GM23248 (cell line): ENCODE results near the gene IPO11. TPM values are rescaled to one million over a fixed set of nuclear protein-coding genes. Genes with fewer than 3 reads are reported as not detected.

Source experiments
- DNase-seq: peaks from one replicate; pipeline ENCODE4 v3.0.0-alpha.2; 2015
- H2AFZ ChIP-seq: fragments of 200-600 bp; sonication (generic); 2 replicates; pipeline ENCODE4 v1.6.1; 2016; ENCODE audit warnings: antibody characterized with exemption
- H3F3A ChIP-seq: fragments of 200-600 bp; sonication (generic); 2 replicates; pipeline ENCODE4 v1.6.1; 2016; ENCODE audit warnings: mild to moderate bottlenecking, antibody characterized with exemption, mixed run types; ENCODE audit not compliant: insufficient read depth
- H3K27ac ChIP-seq: fragments of 200-600 bp; sonication (generic); 2 replicates; pipeline ENCODE4 v1.5.1; 2016; ENCODE audit warnings: mild to moderate bottlenecking
- H3K27me3 ChIP-seq: fragments of 200-600 bp; sonication (generic); replicated peaks from 2 replicates; pipeline ENCODE4 v1.6.1; 2016; ENCODE audit warnings: mild to moderate bottlenecking; ENCODE audit not compliant: insufficient read depth
- H3K36me3 ChIP-seq: fragments of 200-600 bp; sonication (generic); 2 replicates; pipeline ENCODE4 v1.6.1; 2016; ENCODE audit warnings: low read depth, mild to moderate bottlenecking
- H3K4me1 ChIP-seq: fragments of 200-600 bp; sonication (generic); 2 replicates; pipeline ENCODE4 v1.6.1; 2016; ENCODE audit warnings: mild to moderate bottlenecking; ENCODE audit not compliant: insufficient read depth
- H3K4me2 ChIP-seq: fragments of 200-600 bp; sonication (generic); one replicate; pipeline ENCODE4 v1.6.1; 2016; ENCODE audit warnings: mild to moderate bottlenecking; ENCODE audit not compliant: unreplicated experiment
- H3K4me3 ChIP-seq: fragments of 200-600 bp; sonication (generic); 2 replicates; pipeline ENCODE4 v1.5.1; 2016; ENCODE audit warnings: mild to moderate bottlenecking
- H3K79me2 ChIP-seq: fragments of 200-600 bp; sonication (generic); 2 replicates; pipeline ENCODE4 v1.6.1; 2016; ENCODE audit warnings: mild to moderate bottlenecking; ENCODE audit not compliant: insufficient read depth
- H3K9ac ChIP-seq: fragments of 200-600 bp; sonication (generic); 2 replicates; pipeline ENCODE4 v1.6.1; 2016; ENCODE audit warnings: mild to moderate bottlenecking
- H3K9me2 ChIP-seq: fragments of 200-600 bp; sonication (generic); 2 replicates; pipeline ENCODE4 v1.6.1; 2016; ENCODE audit warnings: mixed run types, mild to moderate bottlenecking, moderate library complexity; ENCODE audit not compliant: insufficient read depth
- H3K9me3 ChIP-seq: fragments of 200-600 bp; sonication (generic); one replicate; pipeline ENCODE4 v1.6.1; 2017; ENCODE audit warnings: low read depth
- H4K20me1 ChIP-seq: fragments of 200-600 bp; sonication (generic); 2 replicates; pipeline ENCODE4 v1.6.0; 2016; ENCODE audit not compliant: insufficient read depth
- EZH2 ChIP-seq: fragments of 200-600 bp; sonication (generic); IDR thresholded peaks from 2 replicates; pipeline ENCODE4 v1.6.1; 2018; ENCODE audit warnings: antibody characterized with exemption, mild to moderate bottlenecking; ENCODE audit not compliant: insufficient read depth, poor library complexity, severe bottlenecking
- EZH2phosphoT487 ChIP-seq: fragments of 200-600 bp; sonication (generic); IDR thresholded peaks from 2 replicates; pipeline ENCODE4 v1.6.1; 2018; ENCODE audit warnings: antibody characterized with exemption, moderate library complexity, mild to moderate bottlenecking, low read depth; ENCODE audit not compliant: insufficient read depth
- WGBS, 2 experiments: methylation state at CpG; one replicate each; pipeline ENCODE4 v1.1.6; 2015 to 2017; ENCODE audit warnings: low lambda C conversion rate in 2 of 2, low coverage in 1 of 2; ENCODE audit errors: missing lambda C conversion rate in 2 of 2; 5-methylcytosine and 5-hydroxymethylcytosine counted together
- in situ Hi-C: fragments of 300-500 bp; cut with MboI; formaldehyde crosslinking; loops from 2 replicates; pipeline ENCODE4 v1.15.0; 2020
- polyA plus RNA-seq: library from polyadenylated mRNA; unstranded; fragments of >200 nt; fragmentation: Nextera tagmentation; extraction: Ambion mirVana; gene quantifications from 2 replicates; pipeline ENCODE4 v1.2.1, GENCODE V29; 2016
- total RNA-seq: library from RNA; depleted of rRNA; stranded (reverse); fragments of >200 nt; shearing (Covaris generic); gene quantifications from 2 replicates; pipeline ENCODE4 v1.2.3, GENCODE V29; 2014

Gene IPO11
- total and polyA plus RNA-seq, 2 experiments from 2014 or later: 19.9 to 26.5 TPM

DNA sequence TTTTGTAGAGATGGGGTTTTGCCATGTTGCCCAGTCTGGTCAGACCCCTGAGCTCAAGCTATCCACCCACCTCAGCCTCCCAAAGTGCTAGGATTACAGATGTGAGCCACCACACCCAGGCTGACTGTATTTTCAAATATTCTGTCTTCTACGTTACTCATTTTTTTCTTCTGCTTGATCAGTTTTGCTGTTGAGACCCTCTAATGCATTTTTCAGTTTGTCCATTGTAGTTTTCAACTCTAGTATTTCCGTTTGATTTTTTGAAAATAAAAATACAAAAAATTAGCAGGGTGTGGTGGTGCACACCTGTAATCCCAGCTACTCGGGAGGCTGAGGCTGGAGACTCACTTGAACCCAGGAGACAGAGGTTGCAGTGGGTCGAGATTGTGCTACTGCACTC, 155.6 kb downstream of the IPO11 start:
- in situ Hi-C loops: no loop called here
- no peaks in the 10 kb centered on the region for H3K27me3 ChIP-seq
- H3K36me3 ChIP-seq: 0 out of 2 replicates have a peak, but pooled peaks cover 5% of the 10 kb centered on the region
- no peaks in the 10 kb centered on the region for H3F3A ChIP-seq
- no peak overlapping the region for H3K27ac ChIP-seq
- no peaks in the 10 kb centered on the region for H4K20me1 ChIP-seq
- DNase-seq: no peak
- no peak overlapping the region for H3K4me3 ChIP-seq
- H3K4me1 ChIP-seq: no peaks in the 10 kb centered on the region
- TF ChIP-seq EZH2 (no peak), EZH2phosphoT487 (no peak)
- no peak overlapping the region for H3K9ac ChIP-seq
- H3K9me2 ChIP-seq: no peaks in the 10 kb centered on the region
- no peaks in the 10 kb centered on the region for H3K79me2 ChIP-seq
- H3K4me2 ChIP-seq: no peak overlapping the region
- no peak overlapping the region for H2AFZ ChIP-seq
- 97 to 98% methylated on average over 4 of the region's 4 CpGs for WGBS, 2 experiments
- H3K9me3 ChIP-seq: no peaks in the 10 kb centered on the region

DNA sequence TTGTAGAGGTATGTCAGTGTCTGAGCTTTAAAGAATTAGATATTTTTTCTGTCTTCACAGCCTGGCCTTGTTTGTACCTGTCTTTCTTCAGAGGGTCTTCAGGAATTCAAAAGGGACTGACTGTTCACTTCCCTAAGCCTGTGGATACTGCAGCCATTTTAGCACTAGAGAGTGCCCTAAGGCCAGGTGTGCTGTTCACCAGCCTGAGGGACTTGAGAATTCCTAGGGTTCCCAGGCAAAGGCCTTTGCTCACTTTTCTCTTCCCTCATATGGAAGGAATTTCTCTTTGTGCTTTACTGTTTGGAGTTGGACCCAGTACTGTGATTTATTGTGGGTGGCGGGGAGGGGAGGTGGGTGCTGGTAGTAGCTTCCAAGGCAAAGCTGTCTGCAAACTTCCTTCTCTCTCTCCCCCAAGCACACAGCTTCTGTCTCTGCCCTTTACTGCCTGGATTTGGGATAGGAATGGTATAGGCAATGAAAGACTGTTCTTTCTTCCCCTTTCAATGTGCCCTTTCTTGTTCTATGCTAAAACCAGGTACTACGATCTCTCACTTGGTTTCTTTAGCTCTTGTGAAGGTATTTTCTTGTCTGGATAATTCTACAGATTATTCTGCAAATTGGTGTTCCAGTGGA, 156.4 kb downstream of the IPO11 start:
- TF ChIP-seq EZH2 (no peak), EZH2phosphoT487 (no peak)
- H3F3A ChIP-seq: no peaks in the 10 kb centered on the region
- in situ Hi-C loops: no loop called here

DNA sequence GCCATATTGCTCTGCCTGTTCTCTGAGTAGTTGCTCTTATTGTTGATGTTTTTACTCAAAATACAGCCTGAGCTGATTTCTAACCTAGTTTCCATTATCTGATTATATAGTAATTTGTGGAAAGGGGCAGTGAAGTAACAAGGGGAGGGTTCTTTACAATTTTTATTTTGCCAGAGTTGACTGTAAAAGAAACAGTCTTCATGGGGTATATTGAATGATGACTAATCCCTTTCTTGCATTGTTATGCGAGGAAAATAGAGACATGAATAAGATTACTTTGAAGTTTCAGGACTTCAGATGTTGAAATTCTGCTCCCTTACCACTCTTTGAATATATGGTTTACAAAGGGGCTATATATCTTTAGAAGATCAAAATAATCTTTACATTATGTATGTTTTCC, 156.9 kb downstream of the IPO11 start:
- in situ Hi-C loops: no loop called here
- no peak for DNase-seq

More for the DNA sequence above, 156.4 kb downstream of the IPO11 start:
- no peaks in the 10 kb centered on the region for H3K9me3 ChIP-seq
- no peak overlapping the region for H3K27ac ChIP-seq
- H3K4me3 ChIP-seq: no peak overlapping the region
- 93 to 98% methylated on average over 2 of the region's 2 CpGs for WGBS, 2 experiments
- no peaks in the 10 kb centered on the region for H4K20me1 ChIP-seq
- H3K4me1 ChIP-seq: no peaks in the 10 kb centered on the region
- no peak overlapping the region for H3K9ac ChIP-seq
- no peak overlapping the region for H3K4me2 ChIP-seq
- H3K27me3 ChIP-seq: no peaks in the 10 kb centered on the region
- 0 out of 2 replicates have a peak, but pooled peaks cover 5% of the 10 kb centered on the region for H3K36me3 ChIP-seq
- H3K9me2 ChIP-seq: no peaks in the 10 kb centered on the region
- no peak overlapping the region for H2AFZ ChIP-seq
- DNase-seq: no peak
- H3K79me2 ChIP-seq: no peaks in the 10 kb centered on the region

DNA sequence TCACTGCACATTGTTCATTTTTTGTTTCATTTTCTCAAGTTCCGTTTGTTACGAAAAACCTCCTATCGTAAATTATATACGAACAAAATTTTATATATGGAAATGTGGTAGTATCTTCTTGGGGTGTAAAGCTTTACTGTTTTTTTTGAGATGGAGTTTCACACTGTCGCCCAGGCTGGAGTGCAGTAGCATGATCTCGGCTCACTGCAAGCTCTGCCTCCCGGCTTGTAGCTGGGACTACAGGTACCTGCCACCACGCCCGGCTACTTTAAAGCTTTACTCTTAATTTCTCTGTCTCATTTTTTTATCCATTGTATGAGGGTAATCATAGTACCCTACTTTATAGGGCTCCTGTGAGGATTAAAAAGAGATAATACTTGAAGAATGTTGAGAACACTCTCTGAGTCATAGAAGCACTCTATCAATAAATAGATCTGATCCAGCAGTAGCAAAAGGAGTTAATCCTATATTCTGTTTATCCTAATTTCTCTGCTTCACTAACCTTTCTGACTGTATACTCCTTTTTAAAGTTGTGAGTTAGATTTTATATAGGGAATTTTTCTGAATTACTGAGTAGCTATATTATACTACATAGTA, 160.5 kb downstream of the IPO11 start:
- Histone ChIP-seq H3K9me2 (no peaks in the 10 kb centered on the region), H3K36me3 (0 out of 2 replicates have a peak, but pooled peaks cover under 1% of the 10 kb centered on the region), H3K27me3 (no peaks in the 10 kb centered on the region), H3K27ac (no peak overlapping the region), H3K9me3 (no peaks in the 10 kb centered on the region), H3K9ac (no peak overlapping the region), H3K4me2 (no peak overlapping the region), H2AFZ (no peak overlapping the region), H3K79me2 (no peaks in the 10 kb centered on the region), H4K20me1 (0 out of 2 replicates have a peak, but pooled peaks cover 7% of the 10 kb centered on the region), H3K4me1 (0 out of 2 replicates have a peak, but pooled peaks cover 5% of the 10 kb centered on the region), H3K4me3 (no peak overlapping the region), H3F3A (no peaks in the 10 kb centered on the region)
- TF ChIP-seq EZH2phosphoT487: no peak
- TF ChIP-seq EZH2: no peak
- no peak for DNase-seq
- WGBS, 2 experiments: 96 to 97% methylated on average over 9 of the region's 9 CpGs
- in situ Hi-C loops: no loop called here

More for the DNA sequence above, 156.9 kb downstream of the IPO11 start:
- Histone ChIP-seq H3K4me2 (no peak overlapping the region), H3K27me3 (no peaks in the 10 kb centered on the region), H2AFZ (no peak overlapping the region), H3K4me1 (no peaks in the 10 kb centered on the region), H3K9me3 (no peaks in the 10 kb centered on the region), H3K9me2 (no peaks in the 10 kb centered on the region), H3K36me3 (0 out of 2 replicates have a peak, but pooled peaks cover 5% of the 10 kb centered on the region), H3K9ac (no peak overlapping the region), H3K79me2 (no peaks in the 10 kb centered on the region), H3K27ac (no peak overlapping the region), H3K4me3 (no peak overlapping the region), H3F3A (no peaks in the 10 kb centered on the region), H4K20me1 (no peaks in the 10 kb centered on the region)
- WGBS, 2 experiments: 91 to 100% methylated on average over 1 of the region's 1 CpG
- no peak for TF ChIP-seq EZH2phosphoT487
- no peak for TF ChIP-seq EZH2
